Ishikawa (cell line): ENCODE results near the gene HNRNPD.
A peak's percentile ranks its signal among the peaks of the same experiment; 100 is the strongest.

Experiments used
- CEBPB ChIP-seq: IDR thresholded peaks from 2 replicates; pipeline ENCODE4 v1.6.1; 2012
- CREB1 ChIP-seq: IDR thresholded peaks from 2 replicates; pipeline ENCODE4 v1.6.1; 2012; ENCODE audit warnings: low read depth
- EGR1 ChIP-seq: IDR thresholded peaks from 2 replicates; pipeline ENCODE4 v1.6.1; 2012
- EP300 ChIP-seq: IDR thresholded peaks from 2 replicates; pipeline ENCODE4 v1.6.1; 2012; ENCODE audit warnings: borderline replicate concordance
- FOXM1 ChIP-seq: IDR thresholded peaks from 2 replicates; pipeline ENCODE4 v1.6.1; 2012; ENCODE audit warnings: low read depth, borderline replicate concordance
- MAX ChIP-seq: IDR thresholded peaks from 2 replicates; pipeline ENCODE4 v1.6.1; 2012
- NFIC ChIP-seq: IDR thresholded peaks from 2 replicates; pipeline ENCODE4 v1.6.1; 2012
- RAD21 ChIP-seq: IDR thresholded peaks from 2 replicates; pipeline ENCODE4 v1.6.1; 2012; ENCODE audit warnings: low read depth
- TAF1 ChIP-seq: IDR thresholded peaks from 2 replicates; pipeline ENCODE4 v1.6.1; 2012; ENCODE audit warnings: low read depth, mild to moderate bottlenecking
- TCF12 ChIP-seq: IDR thresholded peaks from 2 replicates; pipeline ENCODE4 v1.6.1; 2012; ENCODE audit warnings: low read depth
- TEAD4 ChIP-seq: IDR thresholded peaks from 2 replicates; pipeline ENCODE4 v1.6.1; 2012
- YY1 ChIP-seq: IDR thresholded peaks from 2 replicates; pipeline ENCODE4 v1.6.1; 2012; ENCODE audit warnings: low read depth
- ZBTB7A ChIP-seq: IDR thresholded peaks from 2 replicates; pipeline ENCODE4 v1.6.1; 2012; ENCODE audit warnings: low read depth
- TF ChIP-seq, protein P1 (sequence below): IDR thresholded peaks from 2 replicates; pipeline ENCODE4 v1.6.1; 2012; ENCODE audit warnings: low read depth, mild to moderate bottlenecking
- TF ChIP-seq, protein P2 (sequence below): IDR thresholded peaks from 2 replicates; pipeline ENCODE4 v1.6.1; 2012

The HNRNPD gene

GRCh38 chr4:82362565-82362964 lies 11.2 kb downstream of the HNRNPD start:
- TF ChIP-seq TAF1 = no peak
- TF ChIP-seq MAX = no peak
- TF ChIP-seq FOXM1 = no peak
- no peak for TF ChIP-seq TEAD4
- TF ChIP-seq NFIC = no peak
- TF ChIP-seq CEBPB = no peak
- TF ChIP-seq ZBTB7A = no peak
- no peak for TF ChIP-seq TCF12
- TF ChIP-seq EGR1 = no peak
- TF ChIP-seq, protein P1, sequence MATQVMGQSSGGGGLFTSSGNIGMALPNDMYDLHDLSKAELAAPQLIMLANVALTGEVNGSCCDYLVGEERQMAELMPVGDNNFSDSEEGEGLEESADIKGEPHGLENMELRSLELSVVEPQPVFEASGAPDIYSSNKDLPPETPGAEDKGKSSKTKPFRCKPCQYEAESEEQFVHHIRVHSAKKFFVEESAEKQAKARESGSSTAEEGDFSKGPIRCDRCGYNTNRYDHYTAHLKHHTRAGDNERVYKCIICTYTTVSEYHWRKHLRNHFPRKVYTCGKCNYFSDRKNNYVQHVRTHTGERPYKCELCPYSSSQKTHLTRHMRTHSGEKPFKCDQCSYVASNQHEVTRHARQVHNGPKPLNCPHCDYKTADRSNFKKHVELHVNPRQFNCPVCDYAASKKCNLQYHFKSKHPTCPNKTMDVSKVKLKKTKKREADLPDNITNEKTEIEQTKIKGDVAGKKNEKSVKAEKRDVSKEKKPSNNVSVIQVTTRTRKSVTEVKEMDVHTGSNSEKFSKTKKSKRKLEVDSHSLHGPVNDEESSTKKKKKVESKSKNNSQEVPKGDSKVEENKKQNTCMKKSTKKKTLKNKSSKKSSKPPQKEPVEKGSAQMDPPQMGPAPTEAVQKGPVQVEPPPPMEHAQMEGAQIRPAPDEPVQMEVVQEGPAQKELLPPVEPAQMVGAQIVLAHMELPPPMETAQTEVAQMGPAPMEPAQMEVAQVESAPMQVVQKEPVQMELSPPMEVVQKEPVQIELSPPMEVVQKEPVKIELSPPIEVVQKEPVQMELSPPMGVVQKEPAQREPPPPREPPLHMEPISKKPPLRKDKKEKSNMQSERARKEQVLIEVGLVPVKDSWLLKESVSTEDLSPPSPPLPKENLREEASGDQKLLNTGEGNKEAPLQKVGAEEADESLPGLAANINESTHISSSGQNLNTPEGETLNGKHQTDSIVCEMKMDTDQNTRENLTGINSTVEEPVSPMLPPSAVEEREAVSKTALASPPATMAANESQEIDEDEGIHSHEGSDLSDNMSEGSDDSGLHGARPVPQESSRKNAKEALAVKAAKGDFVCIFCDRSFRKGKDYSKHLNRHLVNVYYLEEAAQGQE = no peak
- TF ChIP-seq, protein P2, sequence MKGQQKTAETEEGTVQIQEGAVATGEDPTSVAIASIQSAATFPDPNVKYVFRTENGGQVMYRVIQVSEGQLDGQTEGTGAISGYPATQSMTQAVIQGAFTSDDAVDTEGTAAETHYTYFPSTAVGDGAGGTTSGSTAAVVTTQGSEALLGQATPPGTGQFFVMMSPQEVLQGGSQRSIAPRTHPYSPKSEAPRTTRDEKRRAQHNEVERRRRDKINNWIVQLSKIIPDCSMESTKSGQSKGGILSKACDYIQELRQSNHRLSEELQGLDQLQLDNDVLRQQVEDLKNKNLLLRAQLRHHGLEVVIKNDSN = no peak
- TF ChIP-seq CREB1 = no peak
- no peak for TF ChIP-seq YY1
- TF ChIP-seq RAD21 = no peak
- no peak for TF ChIP-seq EP300

- no peak for TF ChIP-seq EGR1
- TF ChIP-seq RAD21 = peak; percentile 6; the same call in 1 of the 2 replicates
These were observed 13.3 kb downstream of the HNRNPD start for GRCh38 chr4:82360298-82361177.

- TF ChIP-seq CREB1 (no peak), TCF12 (no peak), CEBPB (no peak), YY1 (no peak), RAD21 (no peak)
- TF ChIP-seq, protein P1 = no peak
- TF ChIP-seq, protein P2 = no peak
These were observed 14.9 kb downstream of the HNRNPD start for GRCh38 chr4:82358847-82359246.

GRCh38 chr4:82357640-82358039 lies 16.2 kb downstream of the HNRNPD start:
- TF ChIP-seq TCF12 (no peak), FOXM1 (no peak), NFIC (no peak), EP300 (no peak), EGR1 (no peak), MAX (no peak), TEAD4 (no peak), YY1 (no peak), CREB1 (no peak), RAD21 (no peak), CEBPB (no peak), ZBTB7A (no peak), TAF1 (no peak)
- TF ChIP-seq, protein P2 = no peak
- TF ChIP-seq, protein P1 = no peak
